B cell (primary cell): ENCODE measurements around the gene OR2T8. TPM values are rescaled to one million over a fixed set of nuclear protein-coding genes. Genes with fewer than 3 reads are reported as not detected.

Source experiments
- ATAC-seq: fragments of 200-7000 bp; cut with Tn5 transposase; one replicate; pipeline ENCODE4 v1.10.0; 2021; ENCODE audit warnings: low read depth, mild to moderate bottlenecking, moderate number of reproducible peaks, moderate library complexity
- CTCF ChIA-PET: fragments of 350-600 bp; sonication (Branson Sonifier 250); formaldehyde crosslinking; loops from one replicate; lab custom pipeline; 2021; ENCODE audit warnings: antibody characterized with exemption, inconsistent platforms; lab: Charles Lee
- POLR2A ChIA-PET: fragments of 350-600 bp; sonication (Branson Sonifier 250); formaldehyde crosslinking; loops from one replicate; lab custom pipeline; 2021; ENCODE audit warnings: antibody characterized with exemption; lab: Charles Lee
- DNase-seq: peaks from one replicate; pipeline ENCODE4 v3.0.0; 2013
- H2AFZ ChIP-seq: 2 replicates; pipeline ENCODE4 v1.6.1; 2012; ENCODE audit warnings: mild to moderate bottlenecking, low read depth, low read length; ENCODE audit not compliant: insufficient read depth, poor library complexity, severe bottlenecking
- H3K27ac ChIP-seq, 2 donors: 1 replicate in 1 of 2; 2 replicates in 1 of 2; pipeline ENCODE4 v1.5.1; 2012 to 2013; ENCODE audit warnings: low read length in 2 of 2, mild to moderate bottlenecking in 2 of 2, moderate library complexity in 1 of 2
- H3K27me3 ChIP-seq, 4 experiments: fragments of 200-600 bp in 1 of 4; sonication (generic) in 1 of 4; replicated peaks in 1 of 4; 1 replicate in 2 of 4; 2 replicates in 2 of 4; pipeline versions ENCODE4 v1.6.1 to v1.7.0; 2013 to 2016; ENCODE audit warnings: low read length in 3 of 4, mild to moderate bottlenecking in 2 of 4, mixed read lengths in 1 of 4, moderate library complexity in 1 of 4; ENCODE audit not compliant: insufficient read depth in 4 of 4, control insufficient read depth in 3 of 4; ENCODE audit errors: control extremely low read depth in 1 of 4
- H3K36me3 ChIP-seq, 2 experiments: replicated peaks in 1 of 2; 1 replicate in 1 of 2; 2 replicates in 1 of 2; pipeline versions ENCODE4 v1.6.1 to v1.7.1; 2013; ENCODE audit warnings: low read length in 1 of 2; ENCODE audit not compliant: insufficient read depth in 2 of 2, control insufficient read depth in 1 of 2; ENCODE audit errors: control extremely low read depth in 1 of 2, extremely low read depth in 1 of 2
- H3K4me1 ChIP-seq, 2 donors: fragments of 200-600 bp in 1 of 2; sonication (generic) in 1 of 2; 1 replicate in 1 of 2; 2 replicates in 1 of 2; pipeline versions ENCODE4 v1.5.1 to v1.6.1; 2013 to 2017; ENCODE audit warnings: low read length in 2 of 2; ENCODE audit not compliant: control insufficient read depth in 2 of 2, insufficient read depth in 2 of 2
- H3K4me2 ChIP-seq: replicated peaks from 2 replicates; pipeline ENCODE3; 2012; ENCODE audit warnings: mild to moderate bottlenecking, low read depth, low read length; ENCODE audit not compliant: poor library complexity, severe bottlenecking
- H3K4me3 ChIP-seq, 5 experiments: fragments of 200-600 bp in 1 of 5; sonication (generic) in 1 of 5; 1 replicate in 3 of 5; 2 replicates in 2 of 5; pipeline versions ENCODE4 v1.5.1 to v1.7.0; 2011 to 2016; ENCODE audit warnings: low read length in 4 of 5, mild to moderate bottlenecking in 4 of 5, low read depth in 2 of 5, control low read depth in 1 of 5, moderate library complexity in 1 of 5; ENCODE audit not compliant: insufficient read depth in 1 of 5; ENCODE audit errors: control extremely low read depth in 1 of 5, extremely low read depth in 1 of 5
- H3K79me2 ChIP-seq: fragments of 200-600 bp; sonication (generic); one replicate; pipeline ENCODE4 v1.6.0; 2016; ENCODE audit warnings: low read length; ENCODE audit not compliant: control insufficient read depth, insufficient read depth
- H3K9ac ChIP-seq: fragments of 200-600 bp; sonication (generic); 2 replicates; pipeline ENCODE4 v1.6.1; 2017; ENCODE audit warnings: mild to moderate bottlenecking, low read length, moderate library complexity
- H3K9me3 ChIP-seq, 3 donors: one replicate each; pipeline versions ENCODE4 v1.6.1 to v1.7.1; 2013; ENCODE audit warnings: low read length in 2 of 3; ENCODE audit not compliant: control insufficient read depth in 2 of 3, insufficient read depth in 1 of 3; ENCODE audit errors: control extremely low read depth in 1 of 3
- H4K20me1 ChIP-seq: 2 replicates; pipeline ENCODE4 v1.6.0; 2012; ENCODE audit warnings: mild to moderate bottlenecking, low read length; ENCODE audit not compliant: insufficient read depth, control insufficient read depth, poor library complexity, severe bottlenecking
- H3K27ac Mint-ChIP-seq: one replicate; pipeline ENCODE4 v1.8.0; 2021; ENCODE audit warnings: mixed read lengths
- H3K27me3 Mint-ChIP-seq: one replicate; pipeline ENCODE4 v1.8.0; 2021; ENCODE audit warnings: mixed read lengths
- H3K4me1 Mint-ChIP-seq: one replicate; pipeline ENCODE4 v1.8.0; 2021; ENCODE audit warnings: mixed read lengths
- H3K4me3 Mint-ChIP-seq: one replicate; pipeline ENCODE4 v1.8.0; 2021; ENCODE audit warnings: mixed read lengths
- H3K9me3 Mint-ChIP-seq: one replicate; pipeline ENCODE4 v1.8.0; 2022; ENCODE audit warnings: mixed read lengths; ENCODE audit not compliant: insufficient read depth
- EZH2 ChIP-seq: IDR thresholded peaks from 2 replicates; pipeline ENCODE4 v1.6.1; 2012; ENCODE audit warnings: borderline replicate concordance, low read depth, mild to moderate bottlenecking, moderate library complexity, low read length; ENCODE audit not compliant: insufficient read depth, poor library complexity, severe bottlenecking
- WGBS: methylation state at CpG from one replicate; pipeline ENCODE4 v1.1.5; 2013; ENCODE audit warnings: missing lambda C conversion rate; ENCODE audit not compliant: insufficient coverage; 5-methylcytosine and 5-hydroxymethylcytosine counted together
- intact Hi-C: fragments of 100-400 bp; cut with micrococcal nuclease; formaldehyde crosslinking; loops from one replicate; pipeline ENCODE4 v1.10.0; 2022
- polyA plus RNA-seq: library from polyadenylated mRNA; depleted of rRNA; stranded (reverse); fragments of >200 nt; gene quantifications from 2 replicates; pipeline ENCODE4 v1.2.3, GENCODE V29; 2012
- total RNA-seq, 2 donors: library from RNA; stranded (reverse); fragments of 120-200 nt in 1 of 2; gene quantifications; 1 replicate in 1 of 2; 2 replicates in 1 of 2; pipeline versions ENCODE4 v1.2.3 to v1.2.4, GENCODE V29; 2013 to 2022
- TF ChIP-seq, protein P1 (sequence below): fragments of 200-600 bp; IDR thresholded peaks from one replicate; pipeline ENCODE4 v1.8.0; 2022; ENCODE audit warnings: antibody characterized with exemption, mild to moderate bottlenecking

OR2T8 gene
- total and polyA plus RNA-seq, 2 donors (not counting 1 experiment from before 2014, with no cell fraction given), result 0.67 TPM; not detected in 1

DNA sequence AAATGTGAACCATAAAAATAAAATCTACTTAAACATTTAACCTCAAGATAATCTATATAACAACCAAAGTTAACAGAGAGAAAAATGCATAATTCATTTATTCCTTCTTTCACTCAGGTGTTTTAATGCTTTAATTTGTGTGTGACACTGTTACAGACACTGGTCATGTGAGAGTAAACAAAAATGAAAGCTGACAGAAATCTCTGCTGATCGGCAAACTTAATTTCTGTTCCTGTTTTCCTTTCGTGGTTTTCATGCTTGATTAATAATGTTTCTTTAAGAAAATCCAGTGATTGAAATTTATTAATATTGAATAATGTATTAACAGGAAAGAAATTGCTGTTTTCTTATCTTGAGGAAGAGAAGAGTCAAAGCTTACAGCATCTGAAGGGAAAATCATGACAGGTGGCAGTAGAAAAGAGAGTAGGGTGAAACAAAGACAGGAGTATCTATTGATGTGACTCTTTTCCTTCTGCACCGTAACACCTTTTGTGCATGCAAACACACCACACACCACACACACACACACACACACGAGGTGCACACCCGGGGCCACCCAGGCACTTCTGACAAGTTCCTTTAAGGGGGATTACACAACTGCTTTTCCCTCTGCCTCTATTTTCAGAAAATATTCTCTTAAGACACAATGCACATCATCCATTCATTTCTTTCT is 46.6 kb downstream of the OR2T8 start:
- H3K27ac ChIP-seq, result peak overlapping the region in 1 of 2 donors; percentile 38
- POLR2A ChIA-PET, result no interaction called here
- H3K4me1 Mint-ChIP-seq, result peaks cover 21% of the 10 kb centered on the region

More for the DNA sequence above, 46.6 kb downstream of the OR2T8 start:
- peak overlapping the region; percentile 52 for H3K9ac ChIP-seq
- H3K4me3 Mint-ChIP-seq, result peak overlapping the region; percentile 52
- H3K36me3 ChIP-seq, result no peaks in the 10 kb centered on the region
- peak overlapping the region in 3 of 5 experiments; percentile 3 to 52 (median 13) for H3K4me3 ChIP-seq
- no peaks in the 10 kb centered on the region for H3K27me3 Mint-ChIP-seq
- WGBS, result 0% methylated on average over 3 of the region's 5 CpGs
- H2AFZ ChIP-seq, result peak overlapping the region; percentile 25
- intact Hi-C loops, result no loop called here
- no peaks in the 10 kb centered on the region for H3K9me3 ChIP-seq
- TF ChIP-seq, protein P1, sequence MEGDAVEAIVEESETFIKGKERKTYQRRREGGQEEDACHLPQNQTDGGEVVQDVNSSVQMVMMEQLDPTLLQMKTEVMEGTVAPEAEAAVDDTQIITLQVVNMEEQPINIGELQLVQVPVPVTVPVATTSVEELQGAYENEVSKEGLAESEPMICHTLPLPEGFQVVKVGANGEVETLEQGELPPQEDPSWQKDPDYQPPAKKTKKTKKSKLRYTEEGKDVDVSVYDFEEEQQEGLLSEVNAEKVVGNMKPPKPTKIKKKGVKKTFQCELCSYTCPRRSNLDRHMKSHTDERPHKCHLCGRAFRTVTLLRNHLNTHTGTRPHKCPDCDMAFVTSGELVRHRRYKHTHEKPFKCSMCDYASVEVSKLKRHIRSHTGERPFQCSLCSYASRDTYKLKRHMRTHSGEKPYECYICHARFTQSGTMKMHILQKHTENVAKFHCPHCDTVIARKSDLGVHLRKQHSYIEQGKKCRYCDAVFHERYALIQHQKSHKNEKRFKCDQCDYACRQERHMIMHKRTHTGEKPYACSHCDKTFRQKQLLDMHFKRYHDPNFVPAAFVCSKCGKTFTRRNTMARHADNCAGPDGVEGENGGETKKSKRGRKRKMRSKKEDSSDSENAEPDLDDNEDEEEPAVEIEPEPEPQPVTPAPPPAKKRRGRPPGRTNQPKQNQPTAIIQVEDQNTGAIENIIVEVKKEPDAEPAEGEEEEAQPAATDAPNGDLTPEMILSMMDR, result no peak
- TF ChIP-seq EZH2, result no peak
- no peaks in the 10 kb centered on the region for H4K20me1 ChIP-seq
- H3K79me2 ChIP-seq, result no peaks in the 10 kb centered on the region
- CTCF ChIA-PET, result no interaction called here
- H3K27ac Mint-ChIP-seq, result peak overlapping the region; percentile 2
- ATAC-seq (no peak), DNase-seq (peak; percentile 64)
- H3K4me1 ChIP-seq, result peaks cover 12 to 21% of the 10 kb centered on the region in 2 donors
- peaks cover 4% of the 10 kb centered on the region for H3K9me3 Mint-ChIP-seq
- H3K4me2 ChIP-seq, result peak overlapping the region; percentile 66
- no peaks in the 10 kb centered on the region for H3K27me3 ChIP-seq

Other genes starting within 250 kb of the OR2T8 start
- gene OR13G1, start 240.5 kb upstream of the OR2T8 start, total RNA-seq, result not detected in 2 replicates
- gene OR13G1, start 240.5 kb upstream of the OR2T8 start, polyA plus RNA-seq, result not detected in 2 replicates
- gene OR6F1, start 203.6 kb upstream of the OR2T8 start, total RNA-seq, result not detected in 2 replicates
- not detected in 2 replicates for gene OR6F1, start 203.6 kb upstream of the OR2T8 start, polyA plus RNA-seq
- gene OR14K1, start 181.6 kb upstream of the OR2T8 start, total RNA-seq, result not detected in 2 replicates
- not detected in 2 replicates for gene OR14K1, start 181.6 kb upstream of the OR2T8 start, polyA plus RNA-seq
- not detected in 2 replicates for gene OR14A2, start 172.1 kb upstream of the OR2T8 start, total RNA-seq
- not detected in 2 replicates for gene OR14A2, start 172.1 kb upstream of the OR2T8 start, polyA plus RNA-seq
- not detected in 2 replicates for gene OR1C1, start 159.7 kb upstream of the OR2T8 start, total RNA-seq
- not detected in 2 replicates for gene OR1C1, start 159.7 kb upstream of the OR2T8 start, polyA plus RNA-seq
- not detected in 2 replicates for gene OR14A16, start 96.1 kb upstream of the OR2T8 start, total RNA-seq
- not detected in 2 replicates for gene OR14A16, start 96.1 kb upstream of the OR2T8 start, polyA plus RNA-seq
- gene OR11L1, start 78.4 kb upstream of the OR2T8 start, total RNA-seq, result not detected in 2 replicates
- gene OR11L1, start 78.4 kb upstream of the OR2T8 start, polyA plus RNA-seq, result not detected in 2 replicates
- gene TRIM58, start 63.1 kb upstream of the OR2T8 start, total RNA-seq, result 0.68 and 0.84 TPM in 2 replicates
- gene TRIM58, start 63.1 kb upstream of the OR2T8 start, polyA plus RNA-seq, result 1.5 and 1.6 TPM in 2 replicates
- 0.34 TPM in 1 of 2 replicates, not detected in the other for gene OR2W3, start 24.7 kb upstream of the OR2T8 start, total RNA-seq
- gene OR2W3, start 24.7 kb upstream of the OR2T8 start, polyA plus RNA-seq, result 1.5 and 2.5 TPM in 2 replicates
- gene OR2AJ1, start 4.6 kb downstream of the OR2T8 start, total RNA-seq, result not detected in 2 replicates
- not detected in 2 replicates for gene OR2AJ1, start 4.6 kb downstream of the OR2T8 start, polyA plus RNA-seq
- 0.44 and 0.94 TPM in 2 replicates for gene OR2L8, start 28.6 kb downstream of the OR2T8 start, total RNA-seq
- gene OR2L8, start 28.6 kb downstream of the OR2T8 start, polyA plus RNA-seq, result 0.20 TPM in 1 of 2 replicates, not detected in the other
- gene OR2AK2, start 45.0 kb downstream of the OR2T8 start, total RNA-seq, result 0.39 and 0.61 TPM in 2 replicates
- 0.27 and 0.60 TPM in 2 replicates for gene OR2AK2, start 45.0 kb downstream of the OR2T8 start, polyA plus RNA-seq
- 0.27 TPM in 1 of 2 replicates, not detected in the other for gene OR2L5, start 93.4 kb downstream of the OR2T8 start, total RNA-seq
- 0.09 and 0.13 TPM in 2 replicates for gene OR2L5, start 93.4 kb downstream of the OR2T8 start, polyA plus RNA-seq
- 0.44 and 0.52 TPM in 2 replicates for gene OR2L2, start 109.8 kb downstream of the OR2T8 start, total RNA-seq
- gene OR2L2, start 109.8 kb downstream of the OR2T8 start, polyA plus RNA-seq, result 0.72 and 1.7 TPM in 2 replicates
- gene OR2L3, start 126.6 kb downstream of the OR2T8 start, total RNA-seq, result 0.10 TPM in 1 of 2 replicates, not detected in the other
- gene OR2L3, start 126.6 kb downstream of the OR2T8 start, polyA plus RNA-seq, result 0.17 and 0.42 TPM in 2 replicates
- gene OR2L13, start 174.9 kb downstream of the OR2T8 start, total RNA-seq, result not detected in 2 replicates
- 0.27 and 0.73 TPM in 2 replicates for gene OR2L13, start 174.9 kb downstream of the OR2T8 start, polyA plus RNA-seq
- gene OR2M5, start 224.9 kb downstream of the OR2T8 start, total RNA-seq, result not detected in 2 replicates
- not detected in 2 replicates for gene OR2M5, start 224.9 kb downstream of the OR2T8 start, polyA plus RNA-seq